Activated T-cell treated with anti-CD3 and anti-CD28 coated beads, Interleukin-2, amount 50 U/mL, for 4 hours (primary cell): Measurements from ENCODE around the gene ZNF195. TPM values are rescaled to one million over a fixed set of nuclear protein-coding genes. Genes with fewer than 3 reads are reported as not detected.

Experiments
- ATAC-seq, 2 donors: fragments of 200-7000 bp; cut with Tn5 transposase; one replicate each; pipeline ENCODE4 v1.10.0; 2021
- DNase-seq: peaks from one replicate; pipeline ENCODE4 v3.0.0-alpha.2; 2020
- H3K27me3 Mint-ChIP-seq: one replicate; pipeline ENCODE4 v1.8.0; 2021; ENCODE audit warnings: low read depth, mixed read lengths
- H3K36me3 Mint-ChIP-seq: one replicate; pipeline ENCODE4 v1.8.0; 2022; ENCODE audit warnings: mixed read lengths; ENCODE audit not compliant: insufficient read depth
- H3K4me1 Mint-ChIP-seq: one replicate; pipeline ENCODE4 v1.8.0; 2021; ENCODE audit warnings: low read depth, mixed read lengths
- H3K4me3 Mint-ChIP-seq: one replicate; pipeline ENCODE4 v1.8.0; 2021; ENCODE audit warnings: mild to moderate bottlenecking, moderate library complexity, mixed read lengths
- H3K9me3 Mint-ChIP-seq: one replicate; pipeline ENCODE4 v1.8.0; 2021; ENCODE audit warnings: mixed read lengths
- total RNA-seq, 3 donors: library from RNA; stranded (reverse); gene quantifications; one replicate each; pipeline ENCODE4 v1.2.1, GENCODE V29; 2021

The ZNF195 gene
- total RNA-seq, 3 donors from 2014 or later, result 35.5 to 44.3 (median 43.8) TPM

- no peak overlapping the region for H3K4me3 Mint-ChIP-seq
- no peaks in the 10 kb centered on the region for H3K9me3 Mint-ChIP-seq
- peaks cover 6% of the 10 kb centered on the region for H3K27me3 Mint-ChIP-seq
- H3K36me3 Mint-ChIP-seq, result no peaks in the 10 kb centered on the region
- DNase-seq (no peak), ATAC-seq (no peak)
- H3K4me1 Mint-ChIP-seq, result peaks cover 17% of the 10 kb centered on the region
Observed at GRCh38 chr11:3382613-3383285, 3.8 kb upstream of the ZNF195 start.

GRCh38 chr11:3381794-3382193 lies 2.8 kb upstream of the ZNF195 start:
- Mint-ChIP-seq H3K4me1 (peaks cover 26% of the 10 kb centered on the region), H3K36me3 (peaks cover 7% of the 10 kb centered on the region), H3K9me3 (no peaks in the 10 kb centered on the region), H3K27me3 (peaks cover 6% of the 10 kb centered on the region), H3K4me3 (no peak overlapping the region)
- ATAC-seq (no peak), DNase-seq (no peak)

GRCh38 chr11:3380706-3381545 lies 2.0 kb upstream of the ZNF195 start:
- DNase-seq (no peak), ATAC-seq (no peak)
- peaks cover 13% of the 10 kb centered on the region for H3K36me3 Mint-ChIP-seq
- H3K4me1 Mint-ChIP-seq, result peaks cover 35% of the 10 kb centered on the region
- H3K27me3 Mint-ChIP-seq, result no peaks in the 10 kb centered on the region
- H3K9me3 Mint-ChIP-seq, result no peaks in the 10 kb centered on the region
- H3K4me3 Mint-ChIP-seq, result no peak overlapping the region

GRCh38 chr11:3375552-3375951 lies 3.4 kb downstream of the ZNF195 start:
- Mint-ChIP-seq H3K4me1 (peaks cover 47% of the 10 kb centered on the region), H3K4me3 (peak overlapping the region; percentile 12), H3K27me3 (no peaks in the 10 kb centered on the region), H3K9me3 (peaks cover 3% of the 10 kb centered on the region), H3K36me3 (peaks cover 63% of the 10 kb centered on the region)
- DNase-seq, result no peak
- no peak for ATAC-seq

- DNase-seq (no peak), ATAC-seq (no peak)
- peaks cover 10% of the 10 kb centered on the region for H3K4me1 Mint-ChIP-seq
- peaks cover 81% of the 10 kb centered on the region for H3K36me3 Mint-ChIP-seq
- no peaks in the 10 kb centered on the region for H3K27me3 Mint-ChIP-seq
- H3K9me3 Mint-ChIP-seq, result peaks cover 26% of the 10 kb centered on the region
- H3K4me3 Mint-ChIP-seq, result no peak overlapping the region
Observed at GRCh38 chr11:3370311-3370870, 8.6 kb downstream of the ZNF195 start.

- DNase-seq (no peak), ATAC-seq (no peak)
- Mint-ChIP-seq H3K9me3 (peaks cover 36% of the 10 kb centered on the region), H3K36me3 (peaks cover 83% of the 10 kb centered on the region), H3K4me1 (peaks cover 5% of the 10 kb centered on the region), H3K27me3 (no peaks in the 10 kb centered on the region), H3K4me3 (no peak overlapping the region)
Observed at GRCh38 chr11:3369366-3369765, 9.6 kb downstream of the ZNF195 start.

- Mint-ChIP-seq H3K36me3 (peaks cover 84% of the 10 kb centered on the region), H3K9me3 (peaks cover 45% of the 10 kb centered on the region), H3K4me1 (peaks cover 4% of the 10 kb centered on the region), H3K27me3 (no peaks in the 10 kb centered on the region), H3K4me3 (no peak overlapping the region)
- DNase-seq, result no peak
- no peak for ATAC-seq
Observed at GRCh38 chr11:3368199-3368598, 10.7 kb downstream of the ZNF195 start.

- peaks cover 84% of the 10 kb centered on the region for H3K36me3 Mint-ChIP-seq
- no peak for ATAC-seq
- peaks cover 1% of the 10 kb centered on the region for H3K4me1 Mint-ChIP-seq
- no peak for DNase-seq
- H3K9me3 Mint-ChIP-seq, result peaks cover 52% of the 10 kb centered on the region
- no peaks in the 10 kb centered on the region for H3K27me3 Mint-ChIP-seq
- H3K4me3 Mint-ChIP-seq, result no peak overlapping the region
Observed at GRCh38 chr11:3367221-3367620, 11.7 kb downstream of the ZNF195 start.

- H3K36me3 Mint-ChIP-seq, result peaks cover 77% of the 10 kb centered on the region
- no peaks in the 10 kb centered on the region for H3K27me3 Mint-ChIP-seq
- no peaks in the 10 kb centered on the region for H3K4me1 Mint-ChIP-seq
- DNase-seq, result no peak
- peaks cover 74% of the 10 kb centered on the region for H3K9me3 Mint-ChIP-seq
- H3K4me3 Mint-ChIP-seq, result no peak overlapping the region
- no peak for ATAC-seq
Observed at GRCh38 chr11:3359092-3359824, 19.7 kb downstream of the ZNF195 start.

- Mint-ChIP-seq H3K4me1 (no peaks in the 10 kb centered on the region), H3K4me3 (no peak overlapping the region), H3K9me3 (peaks cover 65% of the 10 kb centered on the region), H3K27me3 (no peaks in the 10 kb centered on the region), H3K36me3 (peaks cover 65% of the 10 kb centered on the region)
- ATAC-seq, result no peak
- DNase-seq, result no peak
Observed at GRCh38 chr11:3357994-3358676, 20.8 kb downstream of the ZNF195 start.

GRCh38 chr11:3357302-3357701 lies 21.6 kb downstream of the ZNF195 start:
- ATAC-seq (no peak), DNase-seq (no peak)
- H3K4me3 Mint-ChIP-seq, result no peak overlapping the region
- H3K4me1 Mint-ChIP-seq, result no peaks in the 10 kb centered on the region
- no peaks in the 10 kb centered on the region for H3K27me3 Mint-ChIP-seq
- H3K9me3 Mint-ChIP-seq, result peaks cover 56% of the 10 kb centered on the region
- peaks cover 57% of the 10 kb centered on the region for H3K36me3 Mint-ChIP-seq

- DNase-seq, result no peak
- Mint-ChIP-seq H3K9me3 (peaks cover 55% of the 10 kb centered on the region), H3K4me1 (no peaks in the 10 kb centered on the region), H3K27me3 (no peaks in the 10 kb centered on the region), H3K36me3 (peaks cover 54% of the 10 kb centered on the region), H3K4me3 (no peak overlapping the region)
- no peak for ATAC-seq
Observed at GRCh38 chr11:3356858-3357257, 22.1 kb downstream of the ZNF195 start.

GRCh38 chr11:3353066-3353465 lies 25.9 kb downstream of the ZNF195 start:
- H3K9me3 Mint-ChIP-seq, result peaks cover 27% of the 10 kb centered on the region
- peaks cover 20% of the 10 kb centered on the region for H3K36me3 Mint-ChIP-seq
- no peak for ATAC-seq
- DNase-seq, result no peak
- H3K27me3 Mint-ChIP-seq, result no peaks in the 10 kb centered on the region
- no peaks in the 10 kb centered on the region for H3K4me1 Mint-ChIP-seq
- H3K4me3 Mint-ChIP-seq, result no peak overlapping the region

- DNase-seq (no peak), ATAC-seq (no peak)
- H3K4me1 Mint-ChIP-seq, result no peaks in the 10 kb centered on the region
- peaks cover 7% of the 10 kb centered on the region for H3K27me3 Mint-ChIP-seq
- peaks cover 12% of the 10 kb centered on the region for H3K9me3 Mint-ChIP-seq
- H3K36me3 Mint-ChIP-seq, result peaks cover 10% of the 10 kb centered on the region
- H3K4me3 Mint-ChIP-seq, result no peak overlapping the region
Observed at GRCh38 chr11:3347127-3347526, 31.8 kb downstream of the ZNF195 start.
